RWPE1 (cell line): Measurements from ENCODE around the gene DAGLA.
"Not testable (repeated sequence)": the region's sequence is repeated elsewhere in the genome, so short reads cannot be mapped to it uniquely, and the experiment has no call there.

ENCODE experiments used
- CTCF ChIA-PET: fragments of 350-600 bp; sonication (Branson Sonifier 250); formaldehyde crosslinking; extraction: SDS; loops from one replicate; lab custom pipeline; 2021; lab: Yijun Ruan, JAX
- POLR2A ChIA-PET: fragments of 400-600 bp; formaldehyde crosslinking; extraction: SDS; loops from one replicate; lab custom pipeline; 2020; ENCODE audit warnings: antibody characterized with exemption; ENCODE audit not compliant: low non-redundant PET; lab: Yijun Ruan, JAX
- DNase-seq: peaks from one replicate; pipeline ENCODE4 v3.0.0; 2012; ENCODE audit warnings: low spot score
- H3K27ac ChIP-seq: fragments of 450-650 bp; 2 replicates; pipeline ENCODE4 v1.5.1; 2017
- TF ChIP-seq, protein P1 (sequence below): fragments of 450-650 bp; conservative IDR thresholded peaks from 2 replicates; pipeline ENCODE4 v1.5.1; 2017; ENCODE audit warnings: low read depth, mild to moderate bottlenecking

Gene DAGLA

DNA sequence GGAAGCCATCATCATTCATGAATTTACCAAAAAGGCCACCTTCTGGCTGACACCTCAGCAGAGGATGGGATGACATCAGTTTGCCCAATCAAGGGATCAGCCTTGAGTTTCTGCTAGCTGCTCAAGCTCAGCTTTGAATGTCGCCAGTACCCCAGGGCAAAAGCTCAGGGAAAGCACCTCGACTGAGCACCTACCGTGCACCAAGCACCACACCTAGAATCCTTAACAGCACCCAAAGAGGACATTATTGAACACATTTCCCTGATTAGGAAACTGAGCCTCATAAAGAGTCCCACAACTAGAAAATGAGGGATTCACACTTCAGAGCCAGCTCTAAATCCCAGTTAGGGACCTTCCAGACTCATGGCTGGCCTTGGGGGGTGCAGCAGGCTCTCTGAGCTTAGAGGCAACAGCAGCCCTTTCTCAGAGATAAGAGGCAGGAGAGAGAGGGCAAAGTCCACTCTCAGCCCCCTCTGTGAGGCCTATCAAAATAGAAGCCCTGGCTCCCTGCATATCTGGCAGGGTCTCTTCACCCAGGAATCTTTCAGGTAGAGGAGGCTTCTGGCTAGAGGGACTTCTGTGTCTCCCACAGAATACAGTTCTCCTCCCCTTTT, 13.4 kb upstream of the DAGLA start:
- TF ChIP-seq, protein P1, sequence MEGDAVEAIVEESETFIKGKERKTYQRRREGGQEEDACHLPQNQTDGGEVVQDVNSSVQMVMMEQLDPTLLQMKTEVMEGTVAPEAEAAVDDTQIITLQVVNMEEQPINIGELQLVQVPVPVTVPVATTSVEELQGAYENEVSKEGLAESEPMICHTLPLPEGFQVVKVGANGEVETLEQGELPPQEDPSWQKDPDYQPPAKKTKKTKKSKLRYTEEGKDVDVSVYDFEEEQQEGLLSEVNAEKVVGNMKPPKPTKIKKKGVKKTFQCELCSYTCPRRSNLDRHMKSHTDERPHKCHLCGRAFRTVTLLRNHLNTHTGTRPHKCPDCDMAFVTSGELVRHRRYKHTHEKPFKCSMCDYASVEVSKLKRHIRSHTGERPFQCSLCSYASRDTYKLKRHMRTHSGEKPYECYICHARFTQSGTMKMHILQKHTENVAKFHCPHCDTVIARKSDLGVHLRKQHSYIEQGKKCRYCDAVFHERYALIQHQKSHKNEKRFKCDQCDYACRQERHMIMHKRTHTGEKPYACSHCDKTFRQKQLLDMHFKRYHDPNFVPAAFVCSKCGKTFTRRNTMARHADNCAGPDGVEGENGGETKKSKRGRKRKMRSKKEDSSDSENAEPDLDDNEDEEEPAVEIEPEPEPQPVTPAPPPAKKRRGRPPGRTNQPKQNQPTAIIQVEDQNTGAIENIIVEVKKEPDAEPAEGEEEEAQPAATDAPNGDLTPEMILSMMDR = no peak
- H3K27ac ChIP-seq = no peak overlapping the region
- ChIA-PET POLR2A (no interaction called here), CTCF (interaction anchor here (0.6 to 1.2 kb wide), 5 partner anchors 14 to 157 kb away, joined by 3 to 4 read pairs (median 4); partner anchors contain the start of gene DAGLA)
- DNase-seq = no peak

DNA sequence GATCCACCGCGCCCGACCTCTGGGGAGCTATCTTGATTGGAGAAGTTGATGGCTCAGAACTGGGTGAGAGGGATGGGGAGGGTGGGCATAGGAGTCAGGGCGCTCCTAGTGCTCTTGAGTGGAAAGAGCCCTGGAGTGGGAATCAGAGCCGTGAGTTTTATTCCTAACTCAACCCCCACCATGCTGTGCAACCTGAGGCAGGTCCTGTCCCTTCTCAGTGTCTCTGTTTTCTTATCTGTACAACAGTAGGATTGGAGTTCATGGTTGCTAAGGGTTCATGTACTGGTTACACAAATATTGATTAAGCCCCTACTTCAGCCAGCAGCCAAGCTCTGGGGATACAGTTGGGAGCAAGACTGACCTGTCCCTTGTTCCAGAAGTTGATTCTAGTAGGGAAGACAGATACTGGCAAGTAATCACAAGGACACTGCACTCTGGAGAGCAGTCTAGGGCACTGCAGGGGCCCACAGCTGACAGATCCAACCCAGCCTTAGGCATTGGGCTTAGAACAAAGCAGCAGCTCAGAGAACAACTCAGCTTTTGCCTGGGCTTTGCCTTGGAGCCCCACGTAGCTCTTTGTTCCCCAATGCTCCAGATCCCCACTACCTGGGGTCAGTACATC, 12.4 kb upstream of the DAGLA start:
- no peak for DNase-seq
- ChIA-PET CTCF (interaction anchor here (0.9 to 1.1 kb wide), 2 partner anchors 13 to 66 kb away, joined by 4 to 5 read pairs; partner anchors contain the start of gene DAGLA), POLR2A (no interaction called here)
- TF ChIP-seq, protein P1 = no peak
- H3K27ac ChIP-seq = no peak overlapping the region

GRCh38 chr11:61669417-61669816, 10.8 kb upstream of the DAGLA start:
- CTCF ChIA-PET = no interaction called here
- TF ChIP-seq, protein P1 = no peak
- no peak overlapping the region for H3K27ac ChIP-seq

GRCh38 chr11:61670626-61671025, 9.6 kb upstream of the DAGLA start:
- ChIA-PET CTCF (no interaction called here), POLR2A (no interaction called here)
- no peak for DNase-seq
- H3K27ac ChIP-seq = no peak overlapping the region
- TF ChIP-seq, protein P1 = no peak

More at GRCh38 chr11:61669417-61669816, 10.8 kb upstream of the DAGLA start:
- POLR2A ChIA-PET = no interaction called here
- no peak for DNase-seq

DNA sequence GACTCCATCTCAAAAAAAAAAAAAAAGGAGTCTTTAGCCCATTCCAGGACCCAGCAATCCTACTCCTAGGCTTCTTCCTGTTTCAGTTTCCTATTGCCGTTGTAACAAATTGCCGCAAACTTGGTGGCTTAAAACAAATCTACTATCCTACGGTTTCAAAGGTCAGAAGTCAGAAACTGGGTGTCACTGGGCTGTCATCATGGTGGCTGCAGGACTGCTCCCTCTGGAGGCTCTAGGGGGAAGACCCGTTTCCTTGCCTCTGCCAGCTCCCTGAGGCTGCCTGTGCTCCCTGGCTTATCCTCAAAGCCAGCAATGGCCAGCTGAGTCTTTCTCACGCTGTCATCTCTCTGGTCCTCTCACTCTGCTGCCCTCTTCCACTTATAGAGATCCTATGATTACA, 8.7 kb upstream of the DAGLA start:
- POLR2A ChIA-PET = no interaction called here
- TF ChIP-seq, protein P1 = no peak
- H3K27ac ChIP-seq = no peak overlapping the region
- no peak for DNase-seq
- CTCF ChIA-PET = interaction anchor here (0.6 to 0.8 kb wide), 4 partner anchors 10 to 195 kb away, joined by 3 read pairs; no protein-coding TSS in a partner anchor

- DNase-seq, H3K27ac ChIP-seq, POLR2A ChIA-PET: not testable (repeated sequence)
- CTCF ChIA-PET = interaction anchor here (0.9 kb wide), 1 partner anchor 60 kb away, joined by 3 read pairs; no protein-coding TSS in a partner anchor
Measured at GRCh38 chr11:61673946-61674467, 6.2 kb upstream of the DAGLA start.

DNA sequence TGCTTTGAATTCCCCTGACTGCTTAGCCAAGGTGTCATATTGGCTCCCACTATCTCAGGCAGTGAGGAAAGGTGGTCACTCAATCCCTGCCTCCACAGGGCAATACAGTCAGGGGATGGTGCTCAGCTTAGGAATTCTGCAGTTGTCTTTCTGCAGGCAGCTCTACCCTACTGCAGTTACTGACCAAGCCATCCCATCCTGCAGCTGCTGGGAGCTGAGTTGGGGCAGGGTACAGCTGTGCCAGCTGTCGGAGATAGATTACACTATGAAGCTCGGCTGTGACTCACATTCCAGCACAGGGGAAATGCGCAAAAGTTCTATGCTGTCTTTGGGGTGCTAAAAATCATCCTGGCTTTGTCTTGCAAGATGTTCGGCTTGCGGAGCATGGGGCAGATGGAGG, 4.4 kb upstream of the DAGLA start:
- ChIA-PET POLR2A (no interaction called here), CTCF (interaction anchor here (0.5 to 1.7 kb wide), 3 partner anchors 20 to 160 kb away, joined by 3 to 5 read pairs (median 3); no protein-coding TSS in a partner anchor)
- TF ChIP-seq, protein P1 = no peak
- H3K27ac ChIP-seq = no peak overlapping the region
- no peak for DNase-seq
